A549 (cell line): Measurements from ENCODE around the gene MUC16. TPM values are rescaled to one million over a fixed set of nuclear protein-coding genes. Genes with fewer than 3 reads are reported as not detected.

ENCODE experiments used
- ATAC-seq, 2 experiments: fragments of 200-7000 bp in 1 of 2; fragments of >200 bp in 1 of 2; cut with Nextera tagmentation in 1 of 2; cut with Tn5 transposase in 1 of 2; 3 replicates each; pipeline versions ENCODE4 v1.8.0 to v1.9.1; 2018 to 2020; ENCODE audit warnings: mild to moderate bottlenecking in 1 of 2, moderate library complexity in 1 of 2
- CTCF ChIA-PET: fragments of 300-600 bp; sonication (Branson Sonifier 250); formaldehyde crosslinking; extraction: SDS; loops from one replicate; lab custom pipeline; 2021; ENCODE audit warnings: antibody characterized with exemption, inconsistent platforms; lab: Yijun Ruan, JAX
- POLR2A ChIA-PET: fragments of 350-600 bp; formaldehyde crosslinking; extraction: SDS; loops from one replicate; lab custom pipeline; 2021; ENCODE audit warnings: antibody characterized with exemption, inconsistent platforms; lab: Yijun Ruan, JAX
- DNase-seq, 2 experiments: peaks; one replicate each; pipeline versions ENCODE4 v3.0.0 to v3.0.0-alpha.2; 2011 to 2016; ENCODE audit warnings: low read depth in 1 of 2, low spot score in 1 of 2
- FAIRE-seq: peaks from 2 replicates; lab custom pipeline; 2011; peaks lifted over from hg19 to GRCh38; lab: Jason Lieb, UNC
- H3K27ac ChIP-seq, 2 experiments: fragments of >200 bp; sonication (Bioruptor Twin); formaldehyde crosslinking; 3 replicates each; pipeline ENCODE4 v1.5.1; 2016 to 2017
- H3K4me1 ChIP-seq: fragments of >200 bp; sonication (Bioruptor Twin); formaldehyde crosslinking; 3 replicates; pipeline ENCODE4 v1.6.1; 2016
- H3K4me2 ChIP-seq: fragments of >200 bp; sonication (Bioruptor Twin); formaldehyde crosslinking; 3 replicates; pipeline ENCODE4 v1.6.1; 2016
- H3K4me3 ChIP-seq: fragments of >200 bp; sonication (Bioruptor Twin); formaldehyde crosslinking; 3 replicates; pipeline ENCODE4 v1.5.1; 2016
- H3K9me3 ChIP-seq: fragments of >200 bp; sonication (Bioruptor Twin); formaldehyde crosslinking; 3 replicates; pipeline ENCODE4 v1.6.1; 2016
- CBX8 ChIP-seq: fragments of 200-600 bp; sonication (generic); IDR thresholded peaks from 2 replicates; pipeline ENCODE4 v1.6.1; 2016
- CEBPB ChIP-seq, 2 experiments: fragments of >200 bp in 1 of 2; sonication (Bioruptor Twin) in 1 of 2; formaldehyde crosslinking in 1 of 2; IDR thresholded peaks; 2 replicates each; pipeline ENCODE4 v1.6.1; 2012 to 2016
- CHD2 ChIP-seq: fragments of 150-350 bp; IDR thresholded peaks from 2 replicates; pipeline ENCODE4 v1.6.1; 2014; ENCODE audit warnings: low read length; ENCODE audit not compliant: partially characterized antibody
- CHD4 ChIP-seq: fragments of 200-600 bp; sonication (generic); IDR thresholded peaks from 2 replicates; pipeline ENCODE4 v1.6.1; 2016; ENCODE audit warnings: antibody characterized with exemption, mild to moderate bottlenecking, borderline replicate concordance
- CTCF ChIP-seq: fragments of >200 bp; sonication (Bioruptor Twin); formaldehyde crosslinking; IDR thresholded peaks from 3 replicates; pipeline ENCODE4 v1.5.1; 2016
- EHMT2 ChIP-seq: fragments of 200-600 bp; sonication (generic); IDR thresholded peaks from 2 replicates; pipeline ENCODE4 v1.6.1; 2016; ENCODE audit warnings: antibody characterized with exemption, low read depth, mild to moderate bottlenecking, moderate library complexity
- EP300 ChIP-seq, 2 experiments: fragments of >200 bp; sonication (Bioruptor Twin); formaldehyde crosslinking; IDR thresholded peaks; 2 replicates in 1 of 2; 3 replicates in 1 of 2; pipeline ENCODE4 v1.6.1; 2016 to 2017
- FOSB ChIP-seq: fragments of 250-450 bp; sonication (Bioruptor Pico); IDR thresholded peaks from 2 replicates; pipeline ENCODE4 v1.5.0; 2020; ENCODE audit warnings: mild to moderate bottlenecking, moderate library complexity
- FOSL2 ChIP-seq, 2 experiments: fragments of 450-650 bp in 1 of 2; fragments of >200 bp in 1 of 2; sonication (Bioruptor Twin) in 1 of 2; formaldehyde crosslinking; IDR thresholded peaks; 2 replicates each; pipeline versions ENCODE4 v1.5.0 to v1.6.1; 2016 to 2020; ENCODE audit warnings: mild to moderate bottlenecking in 1 of 2, moderate library complexity in 1 of 2
- FOXS1 ChIP-seq: fragments of 250-450 bp; sonication (Bioruptor Pico); IDR thresholded peaks from 2 replicates; pipeline ENCODE4 v1.5.0; 2020; ENCODE audit warnings: mild to moderate bottlenecking, moderate library complexity
- GATA3 ChIP-seq: IDR thresholded peaks from 2 replicates; pipeline ENCODE4 v1.6.1; 2012; ENCODE audit warnings: borderline replicate concordance
- HMGXB4 ChIP-seq: fragments of 250-450 bp; sonication (Bioruptor Pico); IDR thresholded peaks from 2 replicates; pipeline ENCODE4 v1.5.0; 2021; ENCODE audit warnings: mild to moderate bottlenecking, moderate library complexity, borderline replicate concordance
- HOXA7 ChIP-seq: fragments of 250-450 bp; sonication (Bioruptor Pico); IDR thresholded peaks from 2 replicates; pipeline ENCODE4 v1.5.0; 2020; ENCODE audit warnings: mild to moderate bottlenecking, moderate library complexity
- HOXB5 ChIP-seq: fragments of 250-450 bp; sonication (Bioruptor Pico); IDR thresholded peaks from 2 replicates; pipeline ENCODE4 v1.5.0; 2020; ENCODE audit warnings: mild to moderate bottlenecking, moderate library complexity
- JUNB ChIP-seq: fragments of >200 bp; sonication (Bioruptor Twin); formaldehyde crosslinking; IDR thresholded peaks from 2 replicates; pipeline ENCODE4 v1.6.1; 2016
- KDM5A ChIP-seq: fragments of 200-600 bp; sonication (generic); IDR thresholded peaks from 2 replicates; pipeline ENCODE4 v1.6.1; 2016; ENCODE audit warnings: antibody characterized with exemption, mild to moderate bottlenecking
- MAFK ChIP-seq: fragments of 450-650 bp; IDR thresholded peaks from 2 replicates; pipeline ENCODE4 v1.6.1; 2014; ENCODE audit not compliant: partially characterized antibody
- MYC ChIP-seq: IDR thresholded peaks from 2 replicates; pipeline ENCODE4 v1.6.1; 2012; ENCODE audit warnings: mild to moderate bottlenecking, inconsistent platforms, low read length, improper control_type of control experiment, borderline replicate concordance
- NFE2L2 ChIP-seq: fragments of 150-350 bp; conservative IDR thresholded peaks from 2 replicates; pipeline ENCODE4 v1.6.1; 2014; ENCODE audit warnings: low read length
- NR3C1 ChIP-seq: fragments of >200 bp; sonication (Bioruptor Twin); formaldehyde crosslinking; IDR thresholded peaks from 3 replicates; pipeline ENCODE4 v1.6.1; 2017
- POLR2AphosphoS2 ChIP-seq: conservative IDR thresholded peaks from 2 replicates; pipeline ENCODE4 v1.6.1; 2012; ENCODE audit warnings: low read length, improper control_type of control experiment, inconsistent platforms
- SMC3 ChIP-seq: fragments of >200 bp; sonication (Bioruptor Twin); formaldehyde crosslinking; IDR thresholded peaks from 3 replicates; pipeline ENCODE4 v1.6.1; 2018; ENCODE audit warnings: inconsistent platforms
- USF2 ChIP-seq: fragments of 450-650 bp; IDR thresholded peaks from 2 replicates; pipeline ENCODE4 v1.6.1; 2014; ENCODE audit warnings: antibody characterized with exemption
- ZC3H11A ChIP-seq: fragments of 450-650 bp; IDR thresholded peaks from 2 replicates; pipeline ENCODE4 v1.6.1; 2014; ENCODE audit warnings: antibody characterized with exemption, mild to moderate bottlenecking
- WGBS: methylation state at CpG from one replicate; pipeline ENCODE4 v1.1.6; 2017; ENCODE audit errors: missing lambda C conversion rate; 5-methylcytosine and 5-hydroxymethylcytosine counted together
- polyA minus RNA-seq: library from RNA; depleted of rRNA, polyadenylated mRNA; stranded (reverse); fragments of >200 nt; gene quantifications from 2 replicates; pipeline ENCODE4 v1.2.3, GENCODE V29; 2011; rRNA and poly(A)+ RNA removed
- polyA plus RNA-seq, 4 experiments: library from polyadenylated mRNA; depleted of rRNA in 3 of 4; stranded (reverse); fragments of >200 nt; fragmentation: RNase III in 1 of 4; extraction: RNeasy Plus Mini Kit Qiagen cat#74134 plus additional on column Dnase treatment in 1 of 4; gene quantifications; 2 replicates in 3 of 4; 3 replicates in 1 of 4; pipeline ENCODE4 v1.2.3, GENCODE V29; 2011 to 2017

Gene MUC16
- polyA plus RNA-seq (2011; rRNA removed) (0.23 and 0.67 TPM in 2 replicates), polyA plus RNA-seq (2017; fragmentation: RNase III; extraction: RNeasy Plus Mini Kit Qiagen cat#74134 plus additional on column Dnase treatment) (0.01 to 0.03 TPM in 2 of 3 replicates, not detected in the other), polyA minus RNA-seq (0.78 and 0.83 TPM in 2 replicates)
- polyA plus RNA-seq (2012; cell fraction: cytosol; rRNA removed): 0.04 and 0.05 TPM in 2 replicates
- 0.15 and 0.20 TPM in 2 replicates for polyA plus RNA-seq (2012; cell fraction: nucleus; rRNA removed)

- Histone ChIP-seq H3K4me1 (no peaks in the 10 kb centered on the region), H3K4me3 (no peak within 1 kb of the TSS), H3K27ac (no peak within 1 kb of the TSS), H3K4me2 (no peak within 1 kb of the TSS), H3K9me3 (no peaks in the 10 kb centered on the region)
- peak in 1 of 2 experiments; percentile 46; a peak in 3 of 6 replicates for ATAC-seq
- no peak for DNase-seq
- no peak for TF ChIP-seq MAFK
- no peak for TF ChIP-seq EP300 (IDR thresholded peaks at IDR 0.05)
- no peak for TF ChIP-seq CBX8
- no peak for TF ChIP-seq USF2
- no peak for TF ChIP-seq SMC3
- no peak for TF ChIP-seq KDM5A
- TF ChIP-seq CTCF: no peak
- TF ChIP-seq CHD4: no peak
- no peak for TF ChIP-seq JUNB
- TF ChIP-seq POLR2AphosphoS2: no peak
- TF ChIP-seq ZC3H11A: no peak
- TF ChIP-seq FOXS1: no peak
- no peak for TF ChIP-seq HOXA7
- no peak for TF ChIP-seq MYC
- no peak for FAIRE-seq
- CTCF ChIA-PET: no interaction called here
- POLR2A ChIA-PET: no interaction called here
- 75% methylated on average over 10 of the region's 20 CpGs for WGBS
Observed at GRCh38 chr19:9009935-9010651, at the start of gene MUC16. Gene MUC16, minus strand, starts transcription at chr19:9010409.

- FAIRE-seq (no peak), DNase-seq (peak; percentile 21 to 90), ATAC-seq (peak in 1 of 2 experiments; percentile 65; a peak in 3 of 6 replicates)
- ChIA-PET CTCF (interaction anchor here (0.7 kb wide), 1 partner anchor 405 kb away, joined by 4 read pairs; no protein-coding TSS in a partner anchor), POLR2A (no interaction called here)
- Histone ChIP-seq H3K27ac (peak overlapping the region; percentile 49 to 92; a peak in 5 of 6 replicates), H3K9me3 (no peaks in the 10 kb centered on the region), H3K4me3 (no peak overlapping the region), H3K4me2 (peak overlapping the region; percentile 55), H3K4me1 (peaks cover 19% of the 10 kb centered on the region)
- peak; percentile 15 for TF ChIP-seq CHD2
- TF ChIP-seq GATA3: peak; percentile 64; the same call in 1 of the 2 replicates
- no peak for TF ChIP-seq HMGXB4 (CRISPR knock-in tag)
- peak; percentile 21 to 70; a peak in 3 of 5 replicates for TF ChIP-seq EP300 (IDR thresholded peaks at IDR 0.05)
- 0 out of 2 replicates have a peak, but pooled peaks have one; percentile 12 for TF ChIP-seq CHD4
- no peak for TF ChIP-seq KDM5A
- 0 out of 2 replicates have a peak, but pooled peaks have one; percentile 32 for TF ChIP-seq NFE2L2
- peak; percentile 12 for TF ChIP-seq MAFK
- TF ChIP-seq HOXB5: peak; percentile 94
- peak; percentile 48 to 84; a peak in 3 of 4 replicates for TF ChIP-seq CEBPB (IDR thresholded peaks at IDR 0.05)
- no peak for TF ChIP-seq NR3C1
- TF ChIP-seq FOSL2 (IDR thresholded peaks at IDR 0.05): no peak
- peak; percentile 39; the same call in 1 of the 2 replicates for TF ChIP-seq FOSL2 (CRISPR knock-in tag; IDR thresholded peaks at IDR 0.05)
- TF ChIP-seq FOSB: no peak
- TF ChIP-seq EHMT2: no peak
- WGBS: 20% methylated on average over 12 of the region's 12 CpGs
Observed at GRCh38 chr19:9058905-9059667, 48.9 kb upstream of the MUC16 start.
